DMS53 treated with DMSO at 0.1 percent for 48 hours (cell line): ENCODE results near the gene SLC43A3.
A peak's percentile ranks its signal among the peaks of the same experiment; 100 is the strongest.
"Not testable (repeated sequence)": the region's sequence is repeated elsewhere in the genome, so short reads cannot be mapped to it uniquely, and the experiment has no call there.

Experiments
- DNase-seq: peaks from one replicate; lab custom pipeline; 2025; ENCODE audit not compliant: unreplicated experiment; lab: John Stamatoyannopoulos, UW

The SLC43A3 gene

GRCh38 chr11:57460022-57460757 is 33.3 kb upstream of the SLC43A3 start, which contains the start of gene RTN4RL2:
Gene RTN4RL2, plus strand, starts transcription at chr11:57460528. Its CDS starts 338 bp downstream, at chr11:57460866.
- DNase-seq = no peak

GRCh38 chr11:57459164-57460021 is 32.5 kb upstream of the SLC43A3 start:
- no peak for DNase-seq

DNA sequence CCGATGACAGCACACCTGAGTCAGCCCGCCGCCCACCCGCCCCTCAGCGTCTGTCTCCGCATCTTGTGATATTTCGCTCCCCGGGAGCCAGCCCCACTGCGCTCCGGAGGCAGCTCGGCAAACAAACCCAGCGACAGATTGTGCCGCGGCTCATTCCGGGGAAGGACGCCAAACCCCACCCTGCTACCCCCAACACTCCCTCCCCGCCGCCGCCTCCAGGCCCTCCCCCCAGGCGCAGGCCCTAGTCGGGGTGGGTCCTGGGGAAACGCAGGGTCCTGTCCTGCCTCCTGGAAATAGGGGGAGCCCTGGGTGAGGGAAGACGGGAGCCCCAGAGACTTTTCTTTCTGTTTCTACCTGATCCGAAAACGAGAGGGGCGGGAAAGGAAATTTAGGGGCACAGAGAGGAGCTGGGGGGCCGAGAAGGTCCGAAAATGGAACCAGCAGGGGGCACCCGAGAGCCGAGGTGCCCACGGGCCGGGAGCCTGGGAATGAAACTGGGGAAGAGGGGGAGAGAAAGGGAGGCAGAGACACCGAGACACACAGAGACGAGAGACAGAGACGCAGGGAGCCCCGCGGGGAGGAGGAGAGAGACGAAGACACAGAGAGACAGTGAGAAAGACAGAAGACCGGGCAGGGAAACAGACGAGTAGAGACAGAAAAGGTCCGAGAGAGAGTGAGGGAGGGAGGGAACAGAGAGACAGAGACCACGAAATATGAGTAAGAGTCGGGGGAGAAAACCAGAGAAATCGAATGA is 31.7 kb upstream of the SLC43A3 start:
- no peak for DNase-seq

DNA sequence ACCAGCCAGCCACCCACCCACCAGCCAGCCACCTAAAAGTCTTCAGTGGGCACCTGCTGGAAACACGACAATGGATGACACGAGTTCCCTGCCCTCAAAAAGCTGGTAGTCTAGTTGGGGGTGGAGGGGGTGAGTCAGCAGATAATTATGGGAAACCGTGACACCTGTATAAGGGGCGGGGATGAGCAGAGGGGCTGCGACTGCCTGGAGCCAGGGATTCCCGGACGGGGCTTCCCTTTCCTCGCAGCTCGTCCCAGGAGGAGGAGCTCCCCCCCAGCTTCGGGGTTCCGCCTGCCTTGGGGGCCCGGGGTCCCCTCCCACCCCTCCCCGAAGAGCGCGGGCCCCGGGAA is 31.1 kb upstream of the SLC43A3 start:
- DNase-seq = no peak

DNA sequence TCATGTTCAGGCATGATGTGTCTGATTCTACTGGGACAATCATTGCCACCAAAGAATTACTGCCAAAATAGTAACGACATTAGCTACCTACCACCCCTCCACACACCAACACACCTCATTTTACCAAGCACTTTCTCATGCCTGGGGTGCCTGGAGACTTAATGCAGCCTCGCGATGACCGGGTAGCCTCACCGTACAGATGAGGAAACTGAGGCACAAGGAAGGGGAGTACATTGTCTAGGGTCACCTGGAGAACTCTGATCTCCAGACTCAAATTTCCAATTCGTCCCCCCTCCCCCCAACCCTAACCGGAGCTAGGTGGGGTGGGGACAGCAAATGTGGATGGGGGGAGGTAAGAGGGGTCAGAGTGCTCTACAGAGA is 30.7 kb upstream of the SLC43A3 start:
- DNase-seq = no peak

DNA sequence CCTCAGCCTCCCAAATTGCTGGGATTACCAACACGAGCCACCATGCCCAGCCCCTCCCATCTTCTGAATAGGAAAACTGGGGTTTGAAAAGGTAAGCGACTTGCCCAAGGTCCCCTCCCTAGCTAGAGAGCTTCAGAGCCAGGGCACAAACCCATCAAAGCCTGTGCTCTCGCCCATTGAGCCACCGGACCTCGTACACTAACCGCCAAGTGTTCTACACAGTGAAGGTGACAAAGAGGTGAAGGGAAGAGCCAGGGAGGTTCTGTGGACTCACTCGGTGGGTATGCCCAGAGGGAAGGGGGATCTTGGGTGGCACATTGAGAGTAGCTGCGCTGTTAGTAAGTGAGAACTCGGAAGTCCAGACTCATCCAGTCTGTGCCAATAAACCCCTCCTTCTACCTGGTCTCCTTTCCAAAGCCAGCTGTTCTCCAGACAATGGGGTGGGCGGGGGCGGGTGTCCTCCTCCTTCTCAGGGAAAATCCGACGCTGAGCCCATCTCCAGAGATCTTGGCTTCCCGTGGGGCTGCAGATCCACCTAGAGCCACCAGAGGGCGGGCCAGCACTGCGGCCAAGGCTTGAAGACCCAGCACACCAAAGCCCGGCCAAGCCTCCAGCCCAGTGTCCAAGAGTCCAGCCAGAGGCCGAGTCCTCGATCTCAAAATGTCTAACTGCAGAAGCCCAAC is 30.2 kb upstream of the SLC43A3 start:
- no peak for DNase-seq

GRCh38 chr11:57453543-57454177 is 26.7 kb upstream of the SLC43A3 start:
- peak; percentile 45 for DNase-seq

DNA sequence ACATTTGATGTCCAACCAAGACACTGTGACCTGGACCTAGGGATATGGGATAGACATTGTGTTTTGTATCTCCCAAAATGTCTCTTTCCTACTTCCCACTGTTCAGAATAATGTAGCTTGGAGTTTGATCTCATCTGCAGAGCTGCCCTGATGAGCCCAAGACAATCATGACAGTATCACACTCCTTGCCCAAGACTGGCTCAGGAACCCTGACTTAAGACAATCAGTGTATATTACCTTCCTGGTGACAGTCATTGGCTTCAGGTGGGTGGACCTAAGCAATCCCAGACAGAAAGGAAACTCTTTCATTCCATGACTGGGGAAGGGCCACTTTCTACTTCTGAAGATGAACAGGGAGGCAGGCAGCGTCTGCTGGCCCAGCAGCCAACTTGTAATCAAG is 19.1 kb upstream of the SLC43A3 start:
- DNase-seq = no peak

DNA sequence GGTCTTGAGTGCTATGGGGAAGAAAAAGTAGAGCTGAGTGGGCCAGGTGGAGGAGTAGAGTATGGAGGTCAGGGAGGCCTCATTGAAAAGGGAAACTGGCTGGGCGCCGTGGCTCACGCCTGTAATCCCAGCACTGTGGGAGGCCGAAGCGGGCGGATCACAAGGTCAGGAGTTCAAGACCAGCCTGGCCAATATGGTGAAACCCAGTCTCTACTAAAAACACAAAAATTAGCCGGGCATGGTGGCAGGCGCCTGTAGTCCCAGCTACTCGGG is 18.1 kb upstream of the SLC43A3 start:
- not testable (repeated sequence) for DNase-seq

GRCh38 chr11:57444362-57445121 is 17.6 kb upstream of the SLC43A3 start:
- no peak for DNase-seq

GRCh38 chr11:57440744-57441414 is 14.0 kb upstream of the SLC43A3 start:
- peak; percentile 36 for DNase-seq

GRCh38 chr11:57439786-57440185 is 12.9 kb upstream of the SLC43A3 start:
- DNase-seq = no peak

DNA sequence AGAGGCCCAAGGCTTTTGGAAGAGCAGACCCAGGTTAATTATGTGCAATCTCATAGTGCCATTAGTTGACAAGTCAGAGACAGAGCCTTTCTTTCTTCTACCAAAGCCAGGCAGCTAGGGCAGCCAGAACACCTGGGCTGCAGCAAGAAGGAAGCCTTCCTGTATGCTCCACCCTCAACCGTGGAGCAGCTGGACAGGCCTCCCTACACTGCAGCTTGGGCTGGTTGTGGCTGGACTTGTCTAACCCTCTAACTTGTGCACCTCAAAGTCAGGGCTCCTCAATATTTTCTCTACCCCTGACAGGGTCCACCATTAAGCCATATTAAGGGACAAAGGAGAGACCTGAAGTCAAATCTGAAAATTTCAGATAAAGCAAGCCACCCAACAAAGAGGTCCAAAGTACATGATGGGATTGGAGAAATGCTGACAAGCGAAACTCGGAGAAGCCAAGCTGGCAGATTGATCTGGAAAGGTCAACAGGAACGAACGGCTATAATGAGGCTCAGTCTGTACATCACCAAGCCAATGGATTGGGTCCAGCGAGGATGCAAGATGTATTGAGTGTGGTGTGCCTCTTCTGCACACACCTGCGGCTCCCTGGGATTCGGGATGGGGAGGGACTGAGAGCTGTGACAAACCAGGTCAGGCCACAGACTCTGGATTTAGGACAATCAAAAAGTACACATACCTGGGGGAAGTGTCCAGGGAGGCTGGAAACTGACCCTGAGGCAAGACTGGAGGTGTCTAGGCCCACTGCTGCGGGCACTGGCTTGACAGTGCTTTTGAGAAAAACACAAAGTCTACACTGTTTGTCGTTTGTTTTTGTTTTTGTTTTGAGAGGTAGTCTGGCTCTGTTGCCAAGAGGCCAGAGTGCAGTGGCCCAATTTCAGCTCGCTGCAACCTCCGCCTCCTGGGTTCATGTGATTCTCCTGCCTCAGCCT is 11.7 kb upstream of the SLC43A3 start:
- DNase-seq = no peak

- DNase-seq = no peak
These were observed 9.1 kb upstream of the SLC43A3 start for GRCh38 chr11:57436031-57436430.

GRCh38 chr11:57434640-57435546 is 8.0 kb upstream of the SLC43A3 start:
- DNase-seq = no peak

DNA sequence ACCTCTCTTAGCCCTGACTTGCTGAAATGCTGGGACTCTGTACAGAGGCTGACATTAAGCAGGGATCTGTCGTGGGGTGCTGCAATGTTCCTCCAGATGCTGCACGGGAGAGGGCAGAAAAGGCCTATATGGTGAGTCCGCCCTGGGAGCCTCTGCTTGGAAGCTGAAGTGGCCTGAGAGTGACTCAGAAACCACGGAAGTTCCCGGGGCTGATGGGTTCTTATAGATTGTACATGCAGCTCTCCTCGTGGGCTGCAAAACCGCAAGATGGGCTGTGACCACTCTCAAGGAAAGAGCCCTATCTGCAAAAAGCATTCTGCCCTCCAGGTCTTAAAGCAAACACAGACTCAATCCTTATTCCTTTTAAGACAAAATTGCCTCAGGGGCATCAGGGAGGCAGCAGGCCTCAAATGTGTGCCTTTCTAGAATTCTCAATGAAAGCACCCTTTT is 5.8 kb upstream of the SLC43A3 start:
- no peak for DNase-seq

GRCh38 chr11:57432149-57432561 is 5.2 kb upstream of the SLC43A3 start:
- DNase-seq = no peak
